Hepatocyte (in vitro differentiated cells): ENCODE measurements around the gene SGCA. TPM values are rescaled to one million over a fixed set of nuclear protein-coding genes. Genes with fewer than 3 reads are reported as not detected.
A peak's percentile ranks its signal among the peaks of the same experiment; 100 is the strongest.

Source experiments
- DNase-seq: peaks from one replicate; pipeline ENCODE4 v3.0.0-alpha.2; 2016; ENCODE audit warnings: low spot score
- H2AFZ ChIP-seq: fragments of 200-600 bp; sonication (generic); 2 replicates; pipeline ENCODE4 v1.6.0; 2016; ENCODE audit warnings: antibody characterized with exemption, mild to moderate bottlenecking
- H3K27ac ChIP-seq: fragments of 200-600 bp; sonication (generic); 2 replicates; pipeline ENCODE4 v1.5.1; 2016; ENCODE audit warnings: mild to moderate bottlenecking
- H3K27me3 ChIP-seq: fragments of 200-600 bp; sonication (generic); 2 replicates; pipeline ENCODE4 v1.6.1; 2016
- H3K36me3 ChIP-seq: fragments of 200-600 bp; sonication (generic); replicated peaks from 2 replicates; pipeline ENCODE4 v1.5.1; 2016; ENCODE audit warnings: low read depth; ENCODE audit not compliant: insufficient read depth
- H3K4me1 ChIP-seq: fragments of 200-600 bp; sonication (generic); 2 replicates; pipeline ENCODE4 v1.5.1; 2016; ENCODE audit warnings: mild to moderate bottlenecking, moderate library complexity; ENCODE audit not compliant: insufficient read depth
- H3K4me2 ChIP-seq: fragments of 200-600 bp; sonication (generic); 2 replicates; pipeline ENCODE4 v1.6.0; 2016
- H3K4me3 ChIP-seq: fragments of 200-600 bp; sonication (generic); 2 replicates; pipeline ENCODE4 v1.5.1; 2016; ENCODE audit warnings: mild to moderate bottlenecking
- H3K79me2 ChIP-seq: fragments of 200-600 bp; sonication (generic); 2 replicates; pipeline ENCODE4 v1.6.0; 2017; ENCODE audit warnings: mild to moderate bottlenecking
- H3K9me2 ChIP-seq: fragments of 200-600 bp; sonication (generic); replicated peaks from 2 replicates; pipeline ENCODE4 v1.6.0; 2017; ENCODE audit warnings: mild to moderate bottlenecking; ENCODE audit not compliant: insufficient read depth
- H3K9me3 ChIP-seq: fragments of 200-600 bp; sonication (generic); 2 replicates; pipeline ENCODE4 v1.5.1; 2016; ENCODE audit warnings: low read depth, mild to moderate bottlenecking
- H4K20me1 ChIP-seq: fragments of 200-600 bp; sonication (generic); 2 replicates; pipeline ENCODE4 v1.6.0; 2016; ENCODE audit warnings: mild to moderate bottlenecking; ENCODE audit not compliant: insufficient read depth, poor library complexity, severe bottlenecking
- EZH2 ChIP-seq: fragments of 200-600 bp; sonication (generic); IDR thresholded peaks from 2 replicates; pipeline ENCODE4 v1.6.1; 2016; ENCODE audit warnings: antibody characterized with exemption, mild to moderate bottlenecking, borderline replicate concordance
- EZH2phosphoT487 ChIP-seq: fragments of 200-600 bp; sonication (generic); IDR thresholded peaks from one replicate; pipeline ENCODE4 v1.6.1; 2018; ENCODE audit warnings: antibody characterized with exemption, mild to moderate bottlenecking, low read depth, moderate library complexity; ENCODE audit not compliant: unreplicated experiment, severe bottlenecking
- WGBS: methylation state at CpG from one replicate; pipeline ENCODE4 v1.1.6; 2016; ENCODE audit warnings: low lambda C conversion rate; ENCODE audit errors: missing lambda C conversion rate; 5-methylcytosine and 5-hydroxymethylcytosine counted together
- polyA plus RNA-seq: library from polyadenylated mRNA; unstranded; fragments of >200 nt; fragmentation: Nextera tagmentation; extraction: Ambion mirVana; gene quantifications from 2 replicates; pipeline ENCODE4 v1.2.1, GENCODE V29; 2016
- total RNA-seq: library from RNA; depleted of rRNA; stranded (reverse); fragments of >200 nt; gene quantifications from 2 replicates; pipeline ENCODE4 v1.2.3, GENCODE V29; 2014
- TF ChIP-seq, protein P1 (sequence below): fragments of 200-600 bp; sonication (generic); IDR thresholded peaks from 2 replicates; pipeline ENCODE4 v1.5.1; 2016; ENCODE audit warnings: antibody characterized with exemption, mild to moderate bottlenecking; ENCODE audit not compliant: poor library complexity

SGCA gene
- total and polyA plus RNA-seq, 2 experiments from 2014 or later, result 0.37 to 2.2 TPM

GRCh38 chr17:50151937-50152547 lies 13.8 kb upstream of the SGCA start:
- Histone ChIP-seq H3K4me2 (peak overlapping the region; percentile 98), H3K27ac (peak overlapping the region; percentile 83), H3K9me2 (no peaks in the 10 kb centered on the region), H3K4me1 (peaks cover 21% of the 10 kb centered on the region), H3K9me3 (no peaks in the 10 kb centered on the region), H2AFZ (peak overlapping the region; percentile 88), H4K20me1 (peaks cover 27% of the 10 kb centered on the region), H3K36me3 (no peaks in the 10 kb centered on the region), H3K79me2 (peaks cover 36% of the 10 kb centered on the region), H3K4me3 (peak overlapping the region; percentile 21), H3K27me3 (no peaks in the 10 kb centered on the region)
- WGBS, result 6% methylated on average over 11 of the region's 12 CpGs
- peak; percentile 91 for DNase-seq
- TF ChIP-seq, protein P1, sequence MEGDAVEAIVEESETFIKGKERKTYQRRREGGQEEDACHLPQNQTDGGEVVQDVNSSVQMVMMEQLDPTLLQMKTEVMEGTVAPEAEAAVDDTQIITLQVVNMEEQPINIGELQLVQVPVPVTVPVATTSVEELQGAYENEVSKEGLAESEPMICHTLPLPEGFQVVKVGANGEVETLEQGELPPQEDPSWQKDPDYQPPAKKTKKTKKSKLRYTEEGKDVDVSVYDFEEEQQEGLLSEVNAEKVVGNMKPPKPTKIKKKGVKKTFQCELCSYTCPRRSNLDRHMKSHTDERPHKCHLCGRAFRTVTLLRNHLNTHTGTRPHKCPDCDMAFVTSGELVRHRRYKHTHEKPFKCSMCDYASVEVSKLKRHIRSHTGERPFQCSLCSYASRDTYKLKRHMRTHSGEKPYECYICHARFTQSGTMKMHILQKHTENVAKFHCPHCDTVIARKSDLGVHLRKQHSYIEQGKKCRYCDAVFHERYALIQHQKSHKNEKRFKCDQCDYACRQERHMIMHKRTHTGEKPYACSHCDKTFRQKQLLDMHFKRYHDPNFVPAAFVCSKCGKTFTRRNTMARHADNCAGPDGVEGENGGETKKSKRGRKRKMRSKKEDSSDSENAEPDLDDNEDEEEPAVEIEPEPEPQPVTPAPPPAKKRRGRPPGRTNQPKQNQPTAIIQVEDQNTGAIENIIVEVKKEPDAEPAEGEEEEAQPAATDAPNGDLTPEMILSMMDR, result no peak
- TF ChIP-seq EZH2 (no peak), EZH2phosphoT487 (no peak)

GRCh38 chr17:50152736-50153135 lies 13.1 kb upstream of the SGCA start:
- Histone ChIP-seq H2AFZ (peak overlapping the region; percentile 88), H3K79me2 (peaks cover 29% of the 10 kb centered on the region), H3K4me3 (no peak overlapping the region), H3K9me2 (no peaks in the 10 kb centered on the region), H3K4me2 (peak overlapping the region; percentile 98), H3K9me3 (no peaks in the 10 kb centered on the region), H3K36me3 (no peaks in the 10 kb centered on the region), H3K27ac (peak overlapping the region; percentile 83), H3K27me3 (no peaks in the 10 kb centered on the region), H3K4me1 (peaks cover 14% of the 10 kb centered on the region), H4K20me1 (peaks cover 20% of the 10 kb centered on the region)
- TF ChIP-seq EZH2, result no peak
- no peak for TF ChIP-seq EZH2phosphoT487
- TF ChIP-seq, protein P1, result no peak
- DNase-seq, result no peak
- WGBS, result 81% methylated on average over 7 of the region's 7 CpGs

DNA sequence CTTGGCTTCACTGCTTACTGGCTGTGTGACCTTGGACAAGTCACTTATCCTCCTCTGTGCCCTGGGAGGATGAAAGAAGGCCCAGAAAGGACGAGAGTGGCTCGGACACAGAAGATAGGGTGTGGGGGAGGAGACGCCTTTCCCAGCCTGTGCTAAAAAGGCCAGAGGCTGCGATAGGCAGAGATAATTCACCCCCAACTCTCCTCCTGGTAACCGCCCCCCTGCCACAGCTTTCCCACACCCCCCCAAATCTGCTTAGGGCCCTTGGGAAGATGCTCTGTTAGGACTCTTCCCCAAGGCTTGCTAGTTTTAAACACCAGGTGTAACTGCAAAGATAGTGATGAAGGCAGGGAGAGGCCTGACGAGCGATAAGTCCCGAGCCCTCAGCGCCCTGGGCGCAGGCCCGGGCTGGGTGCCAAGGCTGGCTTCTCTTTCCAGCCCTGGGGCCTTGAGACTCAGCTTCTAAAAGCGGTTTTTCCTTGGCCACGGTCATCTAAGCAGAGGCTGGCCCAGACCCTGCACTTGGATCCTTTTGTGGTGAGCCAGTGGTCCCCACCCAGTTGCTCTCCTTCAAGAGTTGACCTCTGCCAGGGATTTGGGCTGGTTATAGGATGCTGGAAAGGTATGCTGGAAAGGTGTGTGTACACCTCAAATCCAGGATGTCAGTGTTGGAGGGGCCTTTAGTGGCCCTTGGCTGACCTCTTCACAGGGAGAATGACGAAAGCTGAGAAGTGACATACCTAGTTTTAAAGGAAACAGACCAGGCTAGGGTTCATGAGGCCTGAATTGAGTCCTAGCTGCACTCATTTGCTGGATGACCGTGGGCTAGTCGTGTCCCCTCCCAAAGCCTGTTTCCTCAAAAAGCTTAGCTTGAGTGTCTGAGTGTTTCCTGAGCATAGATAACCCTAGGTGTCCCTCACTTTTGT lies 11.9 kb upstream of the SGCA start:
- Histone ChIP-seq H3K36me3 (no peaks in the 10 kb centered on the region), H3K9me3 (no peaks in the 10 kb centered on the region), H3K27me3 (no peaks in the 10 kb centered on the region), H4K20me1 (peaks cover 8% of the 10 kb centered on the region), H3K4me2 (no peak overlapping the region), H3K9me2 (no peaks in the 10 kb centered on the region), H3K4me1 (peaks cover 6% of the 10 kb centered on the region), H3K79me2 (peaks cover 17% of the 10 kb centered on the region), H2AFZ (no peak overlapping the region), H3K27ac (no peak overlapping the region), H3K4me3 (no peak overlapping the region)
- no peak for DNase-seq
- TF ChIP-seq, protein P1, result no peak
- TF ChIP-seq EZH2phosphoT487 (no peak), EZH2 (no peak)
- 87% methylated on average over 14 of the region's 16 CpGs for WGBS
